Muscle of leg (tissue), 11 donors: ENCODE measurements around the gene CCDC136. TPM values are rescaled to one million over a fixed set of nuclear protein-coding genes. Genes with fewer than 3 reads are reported as not detected.

Source experiments
- DNase-seq: peaks from one replicate; pipeline ENCODE4 v3.0.0; 2013
- H3K27ac ChIP-seq: one replicate; pipeline ENCODE4 v1.5.1; 2013; ENCODE audit warnings: mild to moderate bottlenecking, low read length, control low read depth
- H3K27me3 ChIP-seq: one replicate; pipeline ENCODE4 v1.6.1; 2013; ENCODE audit warnings: low read length; ENCODE audit not compliant: control insufficient read depth, insufficient read depth
- H3K36me3 ChIP-seq: one replicate; pipeline ENCODE4 v1.6.1; 2013; ENCODE audit warnings: low read length; ENCODE audit not compliant: control insufficient read depth, insufficient read depth
- H3K4me1 ChIP-seq: one replicate; pipeline ENCODE4 v1.6.1; 2013; ENCODE audit warnings: low read length; ENCODE audit not compliant: control insufficient read depth, insufficient read depth
- H3K4me3 ChIP-seq: one replicate; pipeline ENCODE4 v1.5.1; 2013; ENCODE audit warnings: low read length, control low read depth
- H3K9me3 ChIP-seq: replicated peaks from 2 replicates; pipeline ENCODE4 v1.6.1; 2013; ENCODE audit warnings: low read depth, low read length; ENCODE audit not compliant: control insufficient read depth
- WGBS: methylation state at CpG from one replicate; pipeline ENCODE4 v1.1.5; 2013; ENCODE audit warnings: missing lambda C conversion rate; ENCODE audit not compliant: insufficient coverage; 5-methylcytosine and 5-hydroxymethylcytosine counted together
- polyA plus RNA-seq, 8 donors: library from polyadenylated mRNA; unstranded; fragments of 120-200 nt; gene quantifications; one replicate each; pipeline versions ENCODE4 v1.2.1 to v1.2.3, GENCODE V29; 2013; ENCODE audit warnings: inconsistent platforms in 1 of 8, low replicate concordance in 1 of 8; ENCODE audit not compliant: insufficient read length in 8 of 8, insufficient read depth in 1 of 8
- total RNA-seq: library from RNA; stranded (reverse); fragments of 120-200 nt; gene quantifications from one replicate; pipeline ENCODE4 v1.2.4, GENCODE V29; 2013

The CCDC136 gene
- total and polyA plus RNA-seq, 9 donors: 10.7 to 21.5 (median 16.4) TPM

DNA sequence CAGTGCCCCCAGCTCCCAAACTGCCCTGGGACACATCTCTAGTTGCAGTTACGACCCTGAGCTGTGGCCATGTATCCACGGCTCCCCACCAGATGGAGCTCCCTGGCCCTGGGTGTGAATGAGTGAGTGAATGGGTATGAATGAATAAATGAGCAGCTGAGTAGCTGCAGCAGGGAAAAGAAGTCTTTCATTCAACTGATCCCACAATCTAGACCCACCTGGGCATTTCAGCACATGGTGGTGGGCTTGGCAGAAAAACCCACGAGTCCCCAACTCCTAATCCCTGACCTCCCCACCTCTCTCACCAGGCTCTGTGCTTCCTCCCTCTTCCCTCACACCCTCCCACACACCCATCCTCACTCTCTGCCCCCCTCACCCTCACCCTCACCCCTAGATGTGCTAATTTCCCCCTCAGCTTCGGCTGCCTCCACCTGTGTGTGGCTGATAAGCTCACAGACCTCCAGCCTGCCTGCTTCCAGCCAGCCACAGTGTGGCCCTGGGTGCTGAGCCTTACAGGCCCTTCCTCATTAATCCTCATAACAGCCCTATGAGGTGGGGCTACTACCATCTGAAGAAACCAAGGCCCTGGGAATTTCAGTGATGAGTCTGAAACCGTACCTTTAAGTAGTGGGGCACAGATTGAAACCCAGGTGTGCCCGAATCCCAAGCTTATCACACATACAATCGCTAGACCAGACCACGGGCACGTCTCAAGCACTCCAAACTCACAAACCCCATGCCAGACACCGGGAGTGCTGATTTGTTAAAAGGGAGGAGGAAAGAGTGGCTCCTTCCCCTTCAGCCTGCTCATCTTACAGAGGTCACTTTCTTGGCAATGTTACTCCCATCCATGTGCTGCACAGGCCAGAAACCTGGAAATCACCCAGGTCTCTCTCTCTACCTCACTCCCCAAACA lies 68.6 kb downstream of the CCDC136 start:
- Histone ChIP-seq H3K4me3 (no peak overlapping the region), H3K36me3 (peaks cover 52% of the 10 kb centered on the region), H3K4me1 (peaks cover 42% of the 10 kb centered on the region), H3K27ac (peak overlapping the region; percentile 67), H3K27me3 (no peaks in the 10 kb centered on the region), H3K9me3 (no peaks in the 10 kb centered on the region)
- DNase-seq: peak; percentile 76
- WGBS: 7% methylated on average over 2 of the region's 10 CpGs

DNA sequence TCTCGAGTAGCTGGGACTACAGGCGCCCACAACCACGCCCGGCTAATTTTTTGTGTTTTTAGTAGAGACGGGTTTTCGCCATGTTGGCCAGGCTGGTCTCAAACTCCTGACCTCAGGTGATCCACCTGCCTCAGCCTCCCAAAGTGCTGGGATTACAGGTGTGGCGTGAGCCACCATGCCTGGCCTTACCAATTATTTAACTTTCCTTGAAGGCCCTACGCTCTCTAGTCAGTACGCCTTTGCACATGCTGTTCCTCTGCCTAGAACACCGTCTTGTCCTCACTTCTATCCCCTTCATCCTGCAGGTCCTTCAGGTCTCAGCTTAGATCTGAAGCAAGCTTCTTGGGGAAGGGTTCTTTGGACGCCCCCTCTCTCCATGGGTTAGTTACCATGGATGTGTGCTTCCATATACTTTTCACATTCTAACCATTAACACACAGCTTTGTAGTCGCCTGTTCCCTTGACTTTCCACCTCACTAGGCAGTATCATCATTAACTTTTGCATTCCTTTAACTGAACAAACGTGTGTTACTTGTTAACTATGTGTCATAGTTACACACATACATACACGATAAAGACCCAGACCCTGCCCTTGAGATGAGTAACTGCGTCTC lies 70.3 kb downstream of the CCDC136 start:
- peak overlapping the region; percentile 69 for H3K27ac ChIP-seq
- H3K4me1 ChIP-seq: peaks cover 42% of the 10 kb centered on the region
- DNase-seq: no peak

DNA sequence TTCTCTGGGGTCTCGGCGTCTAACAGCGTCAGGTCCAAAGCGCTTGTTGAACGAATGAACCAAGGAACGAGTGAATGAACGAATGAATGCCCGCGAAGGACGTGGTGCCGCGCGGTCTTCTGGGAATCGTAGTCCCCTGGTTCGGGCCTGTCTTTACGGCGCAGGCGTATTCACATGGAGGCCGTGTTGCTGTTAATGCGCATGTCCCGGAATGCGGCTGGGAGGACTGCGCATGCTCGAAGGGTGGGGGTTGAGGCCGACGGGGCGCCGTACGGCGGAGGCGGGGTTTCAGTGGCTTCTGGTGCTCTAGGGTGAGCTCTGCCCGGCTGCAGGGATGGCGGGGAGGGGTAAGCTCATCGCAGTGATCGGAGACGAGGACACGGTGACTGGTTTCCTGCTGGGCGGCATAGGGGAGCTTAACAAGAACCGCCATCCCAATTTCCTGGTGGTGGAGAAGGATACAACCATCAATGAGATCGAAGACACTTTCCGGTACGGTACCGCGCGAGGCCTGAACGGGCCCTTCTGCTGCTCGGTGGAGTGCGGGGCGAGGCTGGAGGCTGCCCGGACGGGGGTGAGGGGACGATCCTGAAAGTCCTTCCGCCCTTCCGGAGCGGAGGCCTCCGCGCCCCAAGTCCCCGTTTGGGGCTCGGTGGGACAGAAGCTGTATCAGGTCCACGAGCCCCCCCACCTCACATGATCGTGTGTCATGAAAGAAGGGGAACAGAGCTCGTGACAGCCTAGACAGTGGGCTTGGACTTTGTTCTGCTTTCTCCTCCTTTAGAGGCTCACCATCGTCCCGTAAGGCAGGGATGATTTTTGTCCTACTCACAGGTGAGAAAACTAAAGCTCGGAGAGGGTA lies 71.0 kb downstream of the CCDC136 start, which contains the start of gene ATP6V1F:
Gene ATP6V1F, plus strand, starts transcription at position 286 of the 862 bp plus-strand sequence. Its CDS starts 49 bp downstream, at position 335.
- no peaks in the 10 kb centered on the region for H3K27me3 ChIP-seq
- peak; percentile 99 for DNase-seq
- no peaks in the 10 kb centered on the region for H3K9me3 ChIP-seq
- H3K4me1 ChIP-seq: peaks cover 48% of the 10 kb centered on the region
- peak within 1 kb of the TSS; percentile 85 for H3K27ac ChIP-seq
- peaks cover 47% of the 10 kb centered on the region for H3K36me3 ChIP-seq
- H3K4me3 ChIP-seq: peak within 1 kb of the TSS; percentile 86
- under 1% methylated on average over 50 of the region's 65 CpGs for WGBS

More for the DNA sequence above, 70.3 kb downstream of the CCDC136 start:
- Histone ChIP-seq H3K9me3 (no peaks in the 10 kb centered on the region), H3K27me3 (no peaks in the 10 kb centered on the region), H3K4me3 (peak overlapping the region; percentile 86), H3K36me3 (peaks cover 50% of the 10 kb centered on the region)
- WGBS: 73% methylated on average over 12 of the region's 15 CpGs

DNA sequence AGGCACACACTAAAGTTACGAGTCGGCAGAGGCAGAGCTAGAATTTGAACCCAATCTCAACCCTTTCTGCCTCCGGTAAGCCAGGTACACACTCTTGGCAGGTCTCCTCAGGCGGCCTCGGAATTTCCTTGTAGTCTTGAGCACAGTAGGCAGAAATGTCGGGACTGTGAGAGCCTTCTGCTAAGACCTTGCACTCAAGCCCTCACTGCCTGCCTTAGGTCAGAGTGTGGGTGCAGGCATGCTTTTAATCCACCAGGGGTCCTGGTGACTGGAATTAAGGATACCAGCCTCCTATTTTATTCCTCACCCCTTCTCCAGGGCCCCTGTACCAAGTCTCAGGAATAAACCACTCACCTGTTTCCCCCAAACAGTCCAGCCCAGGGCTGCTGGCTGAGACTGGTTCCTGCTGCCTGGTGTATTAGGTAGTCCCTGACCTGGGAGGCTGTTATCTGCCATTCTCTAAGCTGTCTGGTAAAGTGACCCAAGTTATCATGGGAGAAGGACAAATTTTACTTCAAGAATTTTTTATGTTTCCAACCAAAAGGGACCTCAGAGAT lies 71.7 kb downstream of the CCDC136 start:
- H3K9me3 ChIP-seq: no peaks in the 10 kb centered on the region
- H3K27me3 ChIP-seq: peaks cover under 1% of the 10 kb centered on the region
- peak overlapping the region; percentile 86 for H3K4me3 ChIP-seq
- peak; percentile 62 for DNase-seq
- H3K27ac ChIP-seq: peak overlapping the region; percentile 85
- H3K36me3 ChIP-seq: peaks cover 43% of the 10 kb centered on the region
- H3K4me1 ChIP-seq: peaks cover 51% of the 10 kb centered on the region
- WGBS: 0% methylated on average over 3 of the region's 6 CpGs

DNA sequence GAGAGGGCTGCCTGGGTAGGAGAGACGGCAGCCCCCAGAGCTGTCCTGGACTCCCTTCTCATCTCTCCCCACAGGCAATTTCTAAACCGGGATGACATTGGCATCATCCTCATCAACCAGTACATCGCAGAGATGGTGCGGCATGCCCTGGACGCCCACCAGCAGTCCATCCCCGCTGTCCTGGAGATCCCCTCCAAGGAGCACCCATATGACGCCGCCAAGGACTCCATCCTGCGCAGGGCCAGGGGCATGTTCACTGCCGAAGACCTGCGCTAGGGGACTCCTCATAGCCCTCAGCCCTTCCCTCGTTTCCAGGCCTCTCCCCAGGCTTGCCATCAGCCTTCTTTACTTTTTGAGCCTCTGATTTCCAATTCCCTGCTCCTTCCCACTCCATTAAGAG lies 73.5 kb downstream of the CCDC136 start:
- H3K9me3 ChIP-seq: no peaks in the 10 kb centered on the region
- H3K27ac ChIP-seq: no peak overlapping the region
- peaks cover 25% of the 10 kb centered on the region for H3K36me3 ChIP-seq
- no peak overlapping the region for H3K4me3 ChIP-seq
- peaks cover 7% of the 10 kb centered on the region for H3K27me3 ChIP-seq
- no peak for DNase-seq
- WGBS: 94% methylated on average over 11 of the region's 12 CpGs
- peaks cover 46% of the 10 kb centered on the region for H3K4me1 ChIP-seq

DNA sequence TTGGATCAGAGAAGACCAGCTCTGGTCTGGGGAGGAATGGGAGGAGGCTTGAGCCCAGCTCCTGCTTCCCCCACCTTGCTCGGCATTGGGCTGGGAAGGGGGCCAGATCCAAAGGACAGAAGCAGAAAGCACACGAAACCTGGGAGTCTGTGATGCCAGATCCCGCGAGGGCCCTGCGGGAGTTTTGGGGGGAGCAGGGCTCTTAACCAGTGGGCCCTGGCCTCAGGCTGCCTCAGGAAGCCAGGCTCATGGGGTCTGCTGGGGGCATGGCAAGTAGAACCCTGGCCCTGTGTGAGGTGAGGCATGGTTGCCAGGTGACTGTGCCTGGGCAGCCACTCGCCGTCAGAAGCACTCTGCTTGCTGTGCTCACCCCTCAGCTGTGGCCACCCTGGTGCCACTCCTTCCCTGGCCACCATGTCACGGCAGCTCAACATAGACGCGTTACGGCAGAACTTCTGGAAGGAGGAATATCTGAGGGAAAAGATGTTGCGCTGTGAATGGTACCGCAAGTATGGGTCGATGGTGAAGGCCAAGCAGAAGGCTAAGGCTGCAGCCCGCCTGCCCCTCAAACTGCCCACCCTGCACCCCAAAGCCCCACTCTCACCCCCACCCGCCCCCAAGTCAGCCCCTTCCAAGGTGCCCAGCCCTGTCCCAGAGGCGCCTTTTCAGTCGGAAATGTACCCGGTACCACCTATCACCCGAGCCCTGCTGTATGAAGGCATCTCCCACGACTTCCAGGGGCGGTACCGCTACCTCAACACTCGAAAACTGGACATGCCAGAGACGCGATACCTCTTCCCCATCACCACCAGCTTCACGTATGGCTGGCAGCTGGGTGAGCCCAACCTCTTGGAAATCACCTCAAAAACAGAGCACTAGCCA lies 74.5 kb downstream of the CCDC136 start:
- Histone ChIP-seq H3K4me3 (no peak overlapping the region), H3K9me3 (no peaks in the 10 kb centered on the region), H3K4me1 (peaks cover 41% of the 10 kb centered on the region), H3K36me3 (peaks cover 25% of the 10 kb centered on the region), H3K27me3 (peaks cover 15% of the 10 kb centered on the region), H3K27ac (no peak overlapping the region)
- WGBS: 87% methylated on average over 11 of the region's 27 CpGs
- no peak for DNase-seq

DNA sequence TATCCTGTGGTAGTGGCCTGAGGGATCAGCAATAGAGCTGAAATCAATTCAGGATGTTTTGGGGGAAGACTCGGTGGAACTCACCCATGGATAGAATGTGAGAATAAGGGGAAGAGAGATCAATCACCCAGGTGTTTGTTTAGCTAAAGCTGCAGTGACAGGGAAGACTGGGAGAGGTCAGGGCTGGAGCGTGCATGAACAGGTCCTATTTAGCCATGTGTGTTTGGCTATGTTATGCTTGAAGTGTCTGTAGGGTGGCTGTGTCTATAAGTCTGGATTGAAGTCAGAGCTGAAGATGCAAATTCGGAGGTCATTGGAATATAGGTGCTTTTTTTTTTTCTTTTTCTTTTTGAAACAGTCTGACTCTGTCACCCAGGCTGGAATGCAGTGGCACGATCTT lies 75.5 kb downstream of the CCDC136 start:
- no peak for DNase-seq
- Histone ChIP-seq H3K36me3 (peaks cover 25% of the 10 kb centered on the region), H3K27me3 (peaks cover 15% of the 10 kb centered on the region), H3K9me3 (no peaks in the 10 kb centered on the region), H3K4me1 (peaks cover 41% of the 10 kb centered on the region), H3K27ac (no peak overlapping the region), H3K4me3 (no peak overlapping the region)
- 77% methylated on average over 3 of the region's 4 CpGs for WGBS

DNA sequence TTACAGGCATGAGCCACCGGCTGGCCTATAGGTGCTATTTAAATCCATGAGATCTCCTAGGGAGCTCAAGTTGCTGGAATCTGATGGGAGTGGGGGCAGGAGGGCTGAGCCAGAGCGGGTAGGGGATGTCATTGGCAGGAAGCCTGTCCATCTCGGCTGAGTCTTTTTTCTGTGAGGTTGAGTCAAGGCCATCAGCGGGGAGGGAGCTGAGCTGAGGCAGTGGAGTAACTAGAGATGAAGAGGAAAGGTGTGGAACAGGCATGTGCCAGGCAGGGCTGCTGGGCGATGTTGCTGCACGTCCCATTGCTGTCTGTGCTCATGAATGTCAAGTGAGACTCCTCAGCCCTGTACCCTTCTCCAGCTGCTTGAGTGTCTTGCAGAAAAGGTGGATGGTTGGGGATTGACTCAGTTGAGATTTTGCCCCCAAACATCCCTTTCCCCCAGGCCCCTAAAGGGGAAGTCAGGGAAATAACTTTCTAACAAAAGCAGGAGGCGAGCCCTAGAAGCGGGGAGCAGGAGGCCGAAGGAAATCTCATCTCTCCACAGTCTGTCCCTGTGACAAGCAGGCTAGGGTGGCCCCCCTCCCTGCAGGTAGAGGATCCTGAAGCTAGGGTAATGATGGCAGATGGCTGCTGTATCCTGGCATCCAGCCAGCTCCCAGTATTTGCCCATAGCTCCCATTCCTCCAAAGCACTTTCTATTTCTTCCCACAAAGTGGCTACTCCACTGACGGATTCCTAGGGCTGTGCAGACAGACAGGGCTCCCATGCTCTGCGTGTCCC lies 76.3 kb downstream of the CCDC136 start:
- WGBS: 35% methylated on average over 6 of the region's 11 CpGs
- peak; percentile 73 for DNase-seq
- Histone ChIP-seq H3K27ac (no peak overlapping the region), H3K9me3 (no peaks in the 10 kb centered on the region), H3K27me3 (peaks cover 19% of the 10 kb centered on the region), H3K4me1 (peaks cover 39% of the 10 kb centered on the region), H3K36me3 (peaks cover 25% of the 10 kb centered on the region), H3K4me3 (no peak overlapping the region)
